ENCODE data around the gene OR4X1.
A peak's percentile ranks its signal among the peaks of the same experiment; 100 is the strongest.
"Not testable (repeated sequence)": the region's sequence is repeated elsewhere in the genome, so short reads cannot be mapped to it uniquely, and the experiment has no call there.

The OR4X1 gene

DNA sequence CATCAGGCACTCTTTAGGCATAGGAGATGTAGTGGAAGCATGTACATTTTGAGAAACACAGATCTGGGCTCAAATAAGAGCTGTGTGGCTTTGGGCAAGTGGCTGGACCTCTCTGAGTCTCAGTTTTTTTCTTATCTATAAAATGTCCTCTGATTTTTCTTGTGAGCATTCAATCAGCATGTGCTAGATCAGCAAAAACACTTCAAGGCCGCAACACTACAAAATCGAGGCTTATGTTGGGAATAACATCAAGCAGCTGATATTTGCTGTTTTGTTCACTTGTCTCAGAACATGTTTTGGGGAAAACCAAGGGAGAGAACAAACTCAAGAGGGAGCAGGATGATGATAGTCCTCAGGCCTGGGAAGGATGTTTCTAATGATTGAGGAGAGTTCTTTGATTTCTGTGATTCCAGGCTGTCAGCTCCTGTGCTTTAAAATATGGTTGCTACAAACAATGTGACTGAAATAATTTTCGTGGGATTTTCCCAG, at the start of gene OR4X1:
Gene OR4X1 (plus strand): TSS at position 439 of the 489 bp plus-strand sequence. CDS start 0 bp downstream, at position 439.
- no peak for FAIRE-seq
- DNase-seq (ENCODE audit: insufficient read length, low spot score) = no peak

GRCh38 chr11:48216510-48216909, 47.2 kb upstream of the OR4X1 start, which contains the start of gene OR4B1:
TSS of gene OR4B1 (plus strand) at chr11:48216810. CDS start at chr11:48216810, 0 bp downstream.
- FAIRE-seq (no peak), DNase-seq (ENCODE audit: insufficient read length, low spot score) (no peak)

- no peak for DNase-seq (ENCODE audit: insufficient read length, low spot score)
- FAIRE-seq = no peak
Measured at GRCh38 chr11:48228761-48229160, 34.9 kb upstream of the OR4X1 start.

GRCh38 chr11:48230057-48230456, 33.6 kb upstream of the OR4X1 start:
- not testable (repeated sequence) for FAIRE-seq; DNase-seq (ENCODE audit: insufficient read length, low spot score)

DNA sequence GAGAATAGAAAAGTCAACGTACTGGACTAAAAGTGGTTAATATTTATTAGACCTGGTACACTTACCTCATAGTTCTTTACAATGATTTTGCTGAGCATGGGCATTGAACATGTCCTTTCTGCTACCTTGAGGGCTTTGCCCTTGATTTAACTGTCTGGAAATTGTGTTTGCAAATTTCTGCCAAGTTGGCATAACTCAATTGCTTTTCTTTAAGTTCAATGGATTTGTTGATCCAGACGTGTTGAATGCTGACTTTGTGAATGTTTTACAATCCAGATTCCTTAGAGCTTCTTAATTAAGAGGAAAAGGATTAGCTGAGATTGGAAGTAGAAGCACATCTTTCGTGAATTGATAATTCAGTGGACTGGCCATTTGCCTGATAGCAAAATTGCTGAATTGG, 25.9 kb upstream of the OR4X1 start:
- FAIRE-seq (no peak), DNase-seq (ENCODE audit: insufficient read length, low spot score) (no peak)

GRCh38 chr11:48242501-48242900, 21.2 kb upstream of the OR4X1 start:
- FAIRE-seq (no peak), DNase-seq (ENCODE audit: insufficient read length, low spot score) (no peak)

DNA sequence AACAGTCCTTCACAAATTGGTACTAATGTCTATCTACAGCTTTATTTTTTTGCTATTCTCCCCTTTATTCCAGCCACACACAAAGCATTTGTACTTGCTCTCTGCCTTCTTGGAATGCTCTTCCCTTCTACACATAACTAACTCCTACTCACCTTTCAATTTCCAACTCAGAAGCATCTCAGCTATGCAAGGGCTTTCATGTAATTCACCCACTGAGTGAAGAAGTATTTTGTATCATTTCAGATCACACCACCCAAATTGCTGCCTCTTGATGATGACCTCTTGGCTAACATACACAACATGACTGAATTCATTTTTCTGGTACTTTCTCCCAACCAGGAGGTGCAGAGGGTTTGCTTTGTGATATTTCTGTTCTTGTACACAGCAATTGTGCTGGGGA, 18.9 kb upstream of the OR4X1 start, which contains the start of gene OR4X2:
Gene OR4X2 (plus strand): TSS at position 301 of the 400 bp plus-strand sequence. CDS start 0 bp downstream, at position 301.
- no peak for DNase-seq (ENCODE audit: insufficient read length, low spot score)
- FAIRE-seq = no peak

DNA sequence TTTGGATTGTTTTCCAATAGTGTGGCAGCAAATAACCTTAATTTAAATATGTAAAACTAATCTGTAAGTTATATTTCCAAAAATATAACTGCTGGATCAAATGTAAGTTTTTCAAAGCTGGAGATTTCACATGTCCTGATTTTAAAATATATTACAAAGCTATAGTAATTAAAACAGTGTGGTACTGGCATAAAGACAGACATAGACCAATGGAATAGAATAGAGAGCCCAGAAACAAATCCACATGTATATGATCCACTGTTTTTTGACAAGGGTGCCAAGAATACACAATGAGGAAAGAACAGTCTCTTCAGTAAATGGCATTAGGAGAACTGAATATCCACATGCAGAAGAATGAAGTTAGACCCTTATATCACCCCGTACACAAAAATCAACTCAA, 14.8 kb upstream of the OR4X1 start:
- FAIRE-seq (no peak), DNase-seq (ENCODE audit: insufficient read length, low spot score) (no peak)

GRCh38 chr11:48261600-48261999, 2.1 kb upstream of the OR4X1 start:
- FAIRE-seq (no peak), DNase-seq (ENCODE audit: insufficient read length, low spot score) (no peak)

DNA sequence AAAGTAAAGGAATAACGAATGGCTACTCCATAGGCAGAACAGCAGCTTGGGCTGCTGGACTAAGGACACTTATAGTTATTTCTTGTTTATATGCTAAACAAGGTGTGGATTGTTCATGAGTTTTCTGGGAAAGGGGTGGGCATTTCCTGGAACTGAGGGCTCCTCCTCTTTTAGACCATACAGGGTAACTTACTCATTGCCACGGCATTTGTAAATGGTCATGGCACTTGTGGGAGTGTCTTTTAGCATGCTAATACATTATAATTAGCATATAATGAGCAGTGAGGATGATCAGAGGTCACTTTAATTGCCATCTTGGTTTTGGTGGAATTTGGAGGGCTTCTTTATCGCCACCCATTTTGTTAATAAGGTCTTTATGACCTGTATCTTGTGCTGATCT, 7.0 kb downstream of the OR4X1 start:
- DNase-seq (ENCODE audit: insufficient read length, low spot score) (no peak), FAIRE-seq (no peak)

DNA sequence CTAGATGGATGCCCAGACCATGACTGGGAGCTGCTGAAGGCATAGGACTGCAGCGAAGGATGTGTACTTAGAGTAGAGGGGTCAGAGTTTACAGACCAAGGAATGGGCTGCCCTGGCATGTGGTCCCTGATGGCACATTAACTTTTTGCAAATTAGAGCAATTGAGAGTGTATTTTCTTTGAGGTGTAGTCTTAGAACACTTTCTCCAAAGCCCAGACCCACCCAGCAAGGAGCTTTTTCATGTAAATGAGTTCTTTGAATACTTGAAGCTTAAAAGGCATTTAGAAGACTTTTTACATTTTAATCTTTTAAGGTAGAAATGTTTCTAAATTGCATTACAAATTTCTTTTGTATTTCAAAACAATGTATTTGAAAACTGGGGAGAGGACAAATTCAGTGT, 8.9 kb downstream of the OR4X1 start:
- FAIRE-seq = no peak

GRCh38 chr11:48305923-48306322, 42.3 kb downstream of the OR4X1 start, which contains the start of gene OR4S1:
TSS of gene OR4S1 (plus strand) at chr11:48306223. CDS start at chr11:48306223, 0 bp downstream.
- FAIRE-seq (no peak), DNase-seq (ENCODE audit: insufficient read length, low spot score) (no peak)

More for the DNA sequence above, 8.9 kb downstream of the OR4X1 start:
- no peak for DNase-seq (ENCODE audit: insufficient read length, low spot score)

DNA sequence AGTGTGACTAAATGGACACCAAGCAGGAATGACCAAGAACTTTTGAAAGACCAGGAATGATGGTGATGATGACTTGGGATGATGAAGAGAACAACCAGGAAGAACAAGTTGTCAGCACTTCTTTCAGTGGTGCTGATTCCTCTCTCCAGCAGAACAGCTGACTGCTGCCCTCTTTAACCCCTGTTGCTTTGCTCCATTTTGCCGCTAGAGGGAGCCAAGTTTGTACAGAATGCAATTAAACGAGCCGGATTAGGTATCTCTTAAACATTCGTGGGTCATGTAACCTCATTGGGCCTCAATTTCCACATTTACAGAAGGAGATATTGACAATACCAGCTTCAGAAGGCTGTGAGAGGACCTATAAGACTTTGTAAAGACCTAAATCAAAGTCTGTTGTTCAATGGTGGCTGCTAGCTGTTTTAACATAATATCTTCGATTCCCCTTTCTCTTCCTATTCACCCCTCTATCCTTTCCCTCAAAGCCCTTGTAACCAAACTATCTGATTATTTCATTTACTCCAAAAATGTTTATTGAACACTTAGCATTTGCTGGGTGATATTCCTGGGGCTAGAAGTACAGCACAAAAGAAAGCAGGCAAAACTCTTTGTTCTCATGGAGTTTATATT, 44.2 kb downstream of the OR4X1 start:
- DNase-seq (ENCODE audit: insufficient read length, low spot score) (peak; percentile 39), FAIRE-seq (peak; percentile 83)

- not testable (repeated sequence) for DNase-seq (ENCODE audit: insufficient read length, low spot score); FAIRE-seq
Measured at GRCh38 chr11:48313590-48313989, 49.9 kb downstream of the OR4X1 start.
